Raji (cell line): Measurements from ENCODE around the gene S100PBP.

Experiments
- POLR2A ChIP-seq: IDR thresholded peaks from 2 replicates; pipeline ENCODE4 v1.6.1; 2011; ENCODE audit warnings: low read depth, low read length, control low read depth; ENCODE audit not compliant: insufficient read depth

The S100PBP gene

DNA sequence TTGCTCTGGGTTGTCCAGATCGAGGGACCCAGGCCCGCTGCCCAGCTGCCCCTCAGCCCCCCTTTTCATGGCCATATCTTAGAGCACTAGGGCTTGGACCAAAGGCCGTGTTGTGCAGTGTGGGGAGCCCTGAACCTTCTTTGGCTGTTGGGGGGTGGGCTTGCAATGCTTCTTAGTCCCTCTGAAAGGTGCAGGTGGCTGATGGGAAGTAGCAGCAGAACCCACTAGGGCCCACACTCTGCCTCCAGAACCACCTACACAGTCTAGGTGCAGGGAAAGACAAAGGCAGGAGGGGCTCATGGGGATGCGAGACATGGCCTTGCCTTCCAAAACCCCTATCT is 66.5 kb downstream of the S100PBP start:
- TF ChIP-seq POLR2A = no peak

DNA sequence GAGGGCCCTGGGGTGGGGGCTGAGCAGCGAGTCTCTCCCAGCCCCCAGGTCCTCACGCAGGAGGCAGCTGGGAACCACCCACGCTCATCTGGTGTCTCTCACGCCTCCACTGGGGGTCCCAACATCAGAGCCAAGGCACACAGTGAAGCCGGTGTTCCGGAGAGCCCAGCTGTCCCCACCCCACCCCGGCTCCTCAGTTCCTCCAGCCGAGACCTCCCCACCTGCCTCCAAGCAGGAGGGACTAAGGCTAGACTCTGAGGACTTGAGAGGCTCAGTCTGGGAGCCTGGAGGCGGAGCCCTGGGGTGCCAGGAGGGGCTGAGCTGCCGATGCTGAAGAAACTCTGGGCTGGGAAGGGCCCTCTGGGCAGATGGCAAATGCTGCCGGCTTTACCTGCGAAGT is 67.3 kb downstream of the S100PBP start:
- TF ChIP-seq POLR2A = no peak

DNA sequence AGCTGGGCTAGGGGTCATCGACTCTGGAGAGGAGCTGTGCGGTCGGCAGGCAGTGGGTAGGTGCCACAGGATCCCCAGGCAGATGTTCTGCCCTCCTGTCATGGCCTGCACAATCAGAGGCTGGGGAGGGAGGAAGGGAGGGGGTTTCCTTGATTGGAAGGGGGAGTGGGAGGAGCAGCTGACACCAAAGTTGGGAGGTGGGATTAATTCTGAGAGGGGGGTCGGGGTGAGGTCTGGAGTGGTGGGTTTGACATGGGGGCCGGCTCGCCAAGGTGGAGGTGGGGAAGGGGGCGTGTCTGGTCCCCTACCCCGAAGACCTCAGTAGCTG is 68.2 kb downstream of the S100PBP start:
- no peak for TF ChIP-seq POLR2A

DNA sequence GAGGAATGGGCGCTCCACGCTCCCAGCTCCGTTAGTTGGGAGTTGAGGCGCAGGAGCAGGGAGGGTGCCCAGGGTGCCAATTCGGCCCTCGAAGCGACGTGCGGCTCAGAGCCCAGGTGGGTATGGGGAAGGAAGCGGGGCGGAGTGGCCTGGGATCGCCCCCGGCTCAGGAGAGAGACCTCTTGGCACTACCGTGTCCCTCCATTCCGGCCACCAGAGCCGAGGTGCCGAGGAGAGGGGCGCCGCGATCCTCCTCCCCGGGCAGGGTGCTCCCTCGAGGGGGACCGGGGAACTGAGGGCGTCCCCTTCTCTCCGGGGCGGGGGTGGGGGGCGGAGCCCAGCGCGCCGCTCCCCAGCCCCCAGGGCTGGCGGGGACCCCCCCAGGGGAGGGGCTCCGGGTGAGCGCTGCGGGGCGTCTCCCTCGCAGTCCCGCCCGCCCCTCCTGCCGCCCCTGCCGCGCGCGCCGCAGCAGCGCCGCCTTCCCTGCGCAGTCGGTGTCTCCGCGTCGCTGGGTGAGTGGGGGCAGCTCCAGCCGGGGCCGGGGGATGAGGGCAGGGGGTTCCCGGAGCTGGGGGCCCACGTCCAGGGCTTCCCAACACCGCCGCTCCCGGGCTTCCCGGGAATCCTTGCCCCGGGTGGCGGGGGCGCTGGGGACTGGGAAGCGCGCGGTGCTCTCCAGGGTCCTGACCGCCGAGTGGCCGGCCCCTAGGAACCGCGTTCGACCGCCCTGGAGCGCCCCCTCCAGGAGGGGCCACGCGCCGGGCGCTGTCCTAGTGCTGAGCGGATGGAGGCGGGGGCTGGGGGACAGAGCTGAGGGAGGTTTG is 68.8 kb downstream of the S100PBP start, which contains the start of gene HPCA:
Gene HPCA (plus strand): TSS at position 488 of the 824 bp plus-strand sequence. CDS start 2,408 bp downstream, outside the sequence.
- TF ChIP-seq POLR2A = no peak

DNA sequence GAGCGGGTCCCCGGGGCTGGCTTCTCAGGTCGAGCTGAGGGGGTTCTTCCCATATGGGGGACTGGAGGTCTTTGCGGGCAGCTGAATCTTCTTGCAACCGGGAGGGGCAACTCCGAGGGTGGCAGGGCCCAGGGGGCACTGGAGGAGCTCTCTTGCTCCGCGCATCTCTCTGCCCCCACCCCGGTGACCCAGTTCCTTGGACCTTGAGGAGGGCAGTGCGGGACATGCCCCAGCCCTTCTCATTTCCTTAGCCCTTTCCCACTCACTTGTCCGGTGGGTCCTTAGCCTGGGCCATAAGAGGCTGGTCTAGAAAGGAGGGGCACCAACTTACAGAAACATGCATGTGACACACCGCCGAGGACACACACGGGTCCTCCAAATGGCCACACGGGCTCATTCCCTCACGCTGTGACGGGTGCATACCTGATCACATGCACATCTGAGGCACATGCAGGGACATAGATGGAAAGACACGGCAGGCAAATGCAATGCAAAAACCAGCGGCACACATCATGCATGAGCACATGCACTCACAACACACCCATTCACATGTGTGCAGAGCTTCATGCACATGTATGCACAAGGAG is 69.5 kb downstream of the S100PBP start:
- no peak for TF ChIP-seq POLR2A

DNA sequence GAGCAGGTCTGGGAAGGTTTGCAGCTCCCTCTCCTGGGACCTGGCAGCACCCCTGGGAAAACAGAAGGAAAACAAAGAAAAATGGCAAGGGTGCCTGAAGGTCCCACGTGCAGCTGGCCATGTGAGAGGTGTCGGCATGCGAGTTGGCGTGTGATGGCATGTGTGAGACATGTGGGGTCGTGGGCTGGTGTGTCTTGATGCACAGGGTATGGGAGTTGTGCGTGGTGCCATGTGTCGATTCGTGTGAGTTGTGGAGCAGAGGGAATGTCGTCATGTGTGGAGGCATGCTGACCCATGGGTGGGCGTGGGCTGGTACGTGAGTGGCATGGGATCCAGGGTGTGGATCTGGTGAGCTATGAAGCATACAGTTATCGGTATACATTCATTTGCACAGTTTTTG is 70.2 kb downstream of the S100PBP start:
- no peak for TF ChIP-seq POLR2A

DNA sequence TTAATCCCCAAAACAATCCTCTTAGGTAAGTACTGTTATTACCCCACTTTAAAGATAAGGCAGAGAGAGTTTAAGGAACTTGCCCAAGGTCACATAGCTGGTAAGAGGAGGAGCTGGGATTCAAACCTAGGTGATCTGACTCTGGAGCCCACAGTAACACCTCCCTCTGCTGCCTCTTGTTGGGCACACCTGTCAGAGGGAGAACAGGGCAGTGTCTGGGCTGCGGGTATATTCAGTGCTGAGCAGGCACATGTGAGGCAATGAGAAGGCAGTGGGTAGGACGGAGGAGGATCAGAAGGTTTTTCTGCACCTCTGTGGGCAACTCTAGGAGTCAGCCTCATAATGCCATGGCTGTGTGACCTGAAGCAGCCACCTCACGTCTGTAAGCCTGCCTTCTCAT is 70.7 kb downstream of the S100PBP start:
- no peak for TF ChIP-seq POLR2A

DNA sequence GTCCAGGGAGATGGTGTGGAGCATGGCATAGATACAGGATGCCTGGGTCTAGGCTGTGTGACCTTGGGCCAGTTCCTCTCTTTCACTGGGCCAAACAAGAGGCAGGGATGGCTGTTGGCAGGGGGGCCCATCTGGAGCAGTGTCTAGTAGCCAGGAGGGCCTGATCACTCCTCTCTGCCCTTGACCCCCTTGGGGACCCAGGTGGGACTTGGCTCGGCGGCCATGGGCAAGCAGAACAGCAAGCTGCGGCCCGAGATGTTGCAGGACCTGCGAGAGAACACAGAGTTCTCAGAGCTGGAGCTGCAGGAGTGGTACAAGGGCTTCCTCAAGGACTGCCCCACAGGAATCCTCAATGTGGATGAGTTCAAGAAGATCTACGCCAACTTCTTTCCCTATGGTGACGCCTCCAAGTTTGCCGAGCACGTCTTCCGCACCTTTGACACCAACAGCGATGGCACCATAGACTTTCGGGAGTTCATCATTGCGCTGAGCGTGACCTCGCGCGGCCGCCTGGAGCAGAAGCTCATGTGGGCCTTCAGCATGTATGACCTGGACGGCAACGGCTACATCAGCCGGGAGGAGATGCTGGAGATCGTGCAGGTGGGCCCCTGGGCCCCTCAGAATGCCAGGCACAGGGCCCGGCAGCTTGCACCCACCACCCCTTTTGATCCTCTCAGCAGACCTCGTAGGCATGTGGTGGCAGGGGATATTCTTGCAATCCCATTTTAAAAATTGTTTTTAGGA is 71.4 kb downstream of the S100PBP start:
- no peak for TF ChIP-seq POLR2A

DNA sequence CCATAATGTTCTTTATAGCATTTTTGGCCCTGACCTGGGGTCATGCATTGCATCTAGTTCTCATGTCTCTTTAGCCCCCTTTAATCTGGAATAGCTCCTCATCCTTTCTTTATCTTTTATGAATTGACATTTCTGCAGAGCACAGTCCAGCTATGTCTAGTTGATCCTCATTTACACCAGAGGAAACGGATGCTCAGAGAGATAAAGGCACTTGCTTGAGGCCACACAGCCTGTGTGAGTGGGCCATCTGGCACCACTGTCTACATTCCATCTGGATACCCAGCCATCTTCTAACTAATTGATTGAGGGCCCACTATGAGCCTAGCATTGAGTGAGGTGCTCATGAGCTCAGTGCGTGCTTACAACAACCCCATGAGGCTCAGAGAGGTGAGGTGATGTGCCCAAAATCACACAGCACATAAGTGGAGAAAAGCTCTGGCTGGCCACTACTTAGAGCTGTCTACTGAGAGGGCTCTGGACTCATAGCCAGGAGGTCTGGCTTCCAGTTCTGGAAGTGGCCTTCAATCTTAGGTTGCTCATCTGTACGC is 72.4 kb downstream of the S100PBP start:
- no peak for TF ChIP-seq POLR2A

DNA sequence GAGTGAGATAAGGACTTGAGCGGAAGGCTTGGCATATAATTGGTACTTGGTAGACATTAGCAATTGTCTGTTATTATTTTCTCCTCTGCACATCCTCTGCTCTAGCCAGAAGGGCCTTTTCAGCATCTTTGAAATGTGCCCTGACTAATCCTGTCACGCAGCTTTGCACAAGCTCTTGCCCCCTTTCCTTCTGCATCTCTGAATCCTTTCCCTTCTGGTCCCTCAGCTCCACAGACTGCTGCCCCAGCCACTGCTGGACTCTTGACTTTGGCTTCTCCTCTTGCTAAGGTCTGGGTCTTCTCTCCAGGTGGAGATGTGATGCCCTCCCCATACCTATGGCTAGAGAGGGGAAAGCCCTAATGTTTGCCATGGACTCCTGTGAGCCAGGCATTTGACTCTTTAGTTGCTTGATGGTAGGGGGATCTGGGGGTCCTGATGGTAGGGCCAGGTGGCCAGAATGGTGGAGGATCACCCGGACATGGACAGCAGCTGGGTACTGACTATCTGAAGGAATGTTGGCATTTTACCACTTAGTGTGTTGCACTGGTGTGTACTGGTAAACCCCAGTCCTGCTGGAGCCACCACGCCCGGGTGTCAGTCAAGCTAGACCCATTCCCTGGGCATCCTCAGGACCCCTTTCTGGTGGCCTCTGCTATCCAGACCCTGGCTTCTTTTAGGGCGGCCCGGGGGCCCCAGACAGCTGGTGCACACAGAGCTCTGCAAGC is 73.2 kb downstream of the S100PBP start:
- no peak for TF ChIP-seq POLR2A

DNA sequence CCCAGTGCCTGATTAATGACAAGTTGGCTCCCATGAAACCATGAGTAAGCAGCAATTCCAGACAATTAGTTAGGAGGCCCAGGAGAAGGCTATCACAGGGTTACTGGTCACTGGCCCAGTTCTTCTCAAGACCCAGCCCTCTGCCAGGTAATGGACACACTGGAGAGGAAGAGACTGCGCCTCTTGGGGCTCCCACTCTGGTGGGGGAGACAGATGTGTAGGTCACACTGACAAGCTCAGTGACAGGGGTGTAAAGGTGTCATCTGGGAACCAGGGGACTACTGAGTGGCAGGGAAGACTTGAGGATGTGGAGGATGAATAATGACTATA is 73.8 kb downstream of the S100PBP start:
- no peak for TF ChIP-seq POLR2A

DNA sequence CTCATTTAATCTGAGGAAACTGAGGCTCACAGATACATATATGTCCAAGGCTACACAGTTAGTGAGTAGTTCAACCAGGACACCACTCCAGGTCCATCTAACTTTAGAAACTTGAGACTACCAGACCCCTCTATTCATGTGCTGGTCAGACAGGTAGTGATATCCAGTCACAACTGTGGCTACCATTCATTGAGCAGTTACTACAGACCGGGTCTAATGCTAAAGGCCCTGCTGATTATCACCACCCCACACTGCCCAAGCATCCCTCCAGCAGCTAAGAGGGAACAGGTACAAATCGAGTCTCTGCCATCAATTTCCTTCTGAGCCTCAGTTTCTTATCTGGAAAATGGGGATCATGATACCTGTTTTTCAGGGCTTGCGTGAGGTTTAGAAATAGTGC is 74.2 kb downstream of the S100PBP start:
- no peak for TF ChIP-seq POLR2A

DNA sequence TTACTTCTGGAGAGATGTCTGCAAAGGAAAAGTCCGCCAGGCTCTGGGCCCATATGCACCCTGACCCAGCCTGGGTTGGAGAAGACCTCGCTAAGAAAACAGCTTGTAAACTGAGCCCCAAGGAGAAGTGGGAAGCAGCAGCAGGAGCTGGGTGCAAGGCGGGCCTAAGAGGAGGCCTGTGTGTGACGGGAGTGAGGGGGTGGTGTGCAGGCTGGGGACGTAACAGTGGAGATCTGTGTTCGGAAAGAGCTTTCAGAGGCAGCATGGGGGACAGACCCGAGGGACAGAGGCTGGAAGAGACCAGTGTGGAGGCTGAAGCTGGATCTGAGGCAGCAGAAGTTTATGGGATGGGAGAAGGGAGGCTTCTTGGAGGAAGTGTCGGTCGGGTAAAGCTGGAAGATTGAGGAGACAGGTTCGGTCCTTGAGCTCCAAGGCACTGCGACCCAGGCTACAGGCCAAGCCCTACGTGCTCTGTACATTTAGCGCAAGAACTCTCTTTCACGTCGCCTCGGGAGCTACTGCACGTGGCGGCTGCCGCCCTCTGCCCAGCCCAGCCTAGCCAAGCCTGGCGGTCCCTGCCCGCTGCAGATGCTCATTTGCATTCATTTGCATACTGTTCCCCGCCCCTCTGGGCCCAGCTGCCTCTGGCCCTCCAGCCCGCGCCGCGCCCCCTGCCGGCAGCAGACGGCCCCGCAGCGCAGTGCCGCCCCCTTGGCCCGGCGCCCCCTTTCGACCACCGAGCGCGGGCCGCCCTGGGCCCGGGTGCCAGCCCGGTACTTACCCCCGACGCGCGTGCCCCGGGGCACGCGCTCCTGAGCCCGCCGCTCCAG is 75.1 kb downstream of the S100PBP start:
- TF ChIP-seq POLR2A = no peak

DNA sequence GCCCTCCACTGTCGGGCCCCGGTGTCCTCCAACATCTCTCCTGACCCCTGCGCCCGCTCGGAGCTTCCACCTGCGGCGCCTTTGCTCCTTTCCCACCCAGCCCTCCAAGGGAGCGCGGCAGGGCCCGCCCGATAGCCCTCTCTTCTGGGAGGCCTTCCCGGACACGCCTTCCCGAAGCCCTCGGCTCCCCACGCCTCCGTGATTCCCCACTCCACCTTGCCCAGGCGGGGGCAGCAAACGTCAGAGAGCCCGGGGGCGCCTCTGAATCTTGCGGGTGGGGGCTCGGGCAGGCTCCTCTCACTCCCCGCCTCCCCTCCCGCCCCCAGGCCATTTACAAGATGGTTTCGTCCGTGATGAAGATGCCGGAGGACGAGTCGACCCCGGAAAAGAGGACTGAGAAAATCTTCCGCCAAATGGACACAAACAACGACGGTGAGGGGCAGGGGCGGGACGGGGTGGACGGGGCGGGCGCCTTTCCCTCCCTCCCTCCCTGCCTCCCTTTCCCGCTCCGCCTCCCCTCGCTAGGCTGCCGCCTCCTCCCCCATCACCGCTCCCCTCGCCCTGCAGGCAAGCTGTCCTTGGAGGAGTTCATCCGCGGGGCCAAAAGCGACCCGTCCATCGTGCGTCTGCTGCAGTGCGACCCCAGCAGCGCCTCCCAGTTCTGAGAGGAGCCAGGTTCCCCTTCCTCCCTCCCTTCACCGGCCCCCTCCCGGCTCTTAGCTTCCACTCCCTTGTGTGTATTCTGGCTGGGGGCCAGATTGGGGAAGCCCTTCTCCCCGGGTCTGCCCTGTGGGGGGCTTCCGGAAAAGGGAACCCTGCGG is 76.0 kb downstream of the S100PBP start:
- no peak for TF ChIP-seq POLR2A
